MM.1S (cell line): ENCODE results near the gene STOX2.

Source experiments
- DNase-seq: peaks from one replicate; pipeline ENCODE4 v3.0.0-alpha.2; 2015
- H2AFZ ChIP-seq: fragments of 300-600 bp; sonication (generic); 2 replicates; pipeline ENCODE4 v1.6.0; 2016; ENCODE audit warnings: antibody characterized with exemption, low read length
- H3F3A ChIP-seq: fragments of 300-600 bp; sonication (generic); 2 replicates; pipeline ENCODE4 v1.6.1; 2016; ENCODE audit warnings: mild to moderate bottlenecking, antibody characterized with exemption, low read length, moderate library complexity, mixed read lengths; ENCODE audit not compliant: insufficient read depth
- H3K27ac ChIP-seq: fragments of 300-600 bp; sonication (generic); 2 replicates; pipeline ENCODE4 v1.5.1; 2016; ENCODE audit warnings: mild to moderate bottlenecking, low read length
- H3K27me3 ChIP-seq: fragments of 300-600 bp; sonication (generic); replicated peaks from 2 replicates; pipeline ENCODE4 v1.6.0; 2016; ENCODE audit warnings: low read length; ENCODE audit not compliant: insufficient read depth
- H3K36me3 ChIP-seq: fragments of 300-600 bp; sonication (generic); replicated peaks from 2 replicates; pipeline ENCODE4 v1.6.1; 2016; ENCODE audit warnings: mild to moderate bottlenecking, low read length, mixed read lengths; ENCODE audit not compliant: insufficient read depth
- H3K4me1 ChIP-seq: fragments of 300-600 bp; sonication (generic); 2 replicates; pipeline ENCODE4 v1.6.1; 2016; ENCODE audit warnings: low read length, mixed read lengths
- H3K4me2 ChIP-seq: fragments of 300-600 bp; sonication (generic); 2 replicates; pipeline ENCODE4 v1.6.0; 2016; ENCODE audit warnings: low read depth, low read length
- H3K4me3 ChIP-seq: fragments of 300-600 bp; sonication (generic); 2 replicates; pipeline ENCODE4 v1.5.1; 2016; ENCODE audit warnings: low read length, mixed read lengths
- H3K79me2 ChIP-seq: fragments of 300-600 bp; sonication (generic); 2 replicates; pipeline ENCODE4 v1.6.1; 2016; ENCODE audit warnings: mixed run types, low read length, mixed read lengths
- H3K9ac ChIP-seq: fragments of 300-600 bp; sonication (generic); 2 replicates; pipeline ENCODE4 v1.6.1; 2016; ENCODE audit warnings: low read length, mixed read lengths
- H3K9me2 ChIP-seq: fragments of 300-600 bp; sonication (generic); replicated peaks from 2 replicates; pipeline ENCODE4 v1.6.1; 2016; ENCODE audit warnings: mild to moderate bottlenecking, low read length, mixed read lengths; ENCODE audit not compliant: insufficient read depth
- H3K9me3 ChIP-seq: fragments of 300-600 bp; sonication (generic); replicated peaks from 2 replicates; pipeline ENCODE4 v1.6.1; 2016; ENCODE audit warnings: mild to moderate bottlenecking, low read length, mixed read lengths; ENCODE audit not compliant: insufficient read depth
- H4K20me1 ChIP-seq: fragments of 300-600 bp; sonication (generic); 2 replicates; pipeline ENCODE4 v1.6.1; 2016; ENCODE audit warnings: mild to moderate bottlenecking, low read length, moderate library complexity, mixed read lengths; ENCODE audit not compliant: insufficient read depth
- EZH2 ChIP-seq: fragments of 300-600 bp; sonication (generic); optimal IDR thresholded peaks from 2 replicates; pipeline ENCODE3; 2017; ENCODE audit warnings: low read depth, mild to moderate bottlenecking, antibody characterized with exemption, low read length, mixed read lengths
- EZH2phosphoT487 ChIP-seq: fragments of 300-600 bp; sonication (generic); IDR thresholded peaks from 2 replicates; pipeline ENCODE4 v1.6.1; 2018; ENCODE audit warnings: antibody characterized with exemption, low read length
- TF ChIP-seq, protein P1 (sequence below): fragments of 300-600 bp; sonication (generic); IDR thresholded peaks from 2 replicates; pipeline ENCODE4 v1.5.1; 2016; ENCODE audit warnings: antibody characterized with exemption, low read length, mixed read lengths

Gene STOX2

DNA sequence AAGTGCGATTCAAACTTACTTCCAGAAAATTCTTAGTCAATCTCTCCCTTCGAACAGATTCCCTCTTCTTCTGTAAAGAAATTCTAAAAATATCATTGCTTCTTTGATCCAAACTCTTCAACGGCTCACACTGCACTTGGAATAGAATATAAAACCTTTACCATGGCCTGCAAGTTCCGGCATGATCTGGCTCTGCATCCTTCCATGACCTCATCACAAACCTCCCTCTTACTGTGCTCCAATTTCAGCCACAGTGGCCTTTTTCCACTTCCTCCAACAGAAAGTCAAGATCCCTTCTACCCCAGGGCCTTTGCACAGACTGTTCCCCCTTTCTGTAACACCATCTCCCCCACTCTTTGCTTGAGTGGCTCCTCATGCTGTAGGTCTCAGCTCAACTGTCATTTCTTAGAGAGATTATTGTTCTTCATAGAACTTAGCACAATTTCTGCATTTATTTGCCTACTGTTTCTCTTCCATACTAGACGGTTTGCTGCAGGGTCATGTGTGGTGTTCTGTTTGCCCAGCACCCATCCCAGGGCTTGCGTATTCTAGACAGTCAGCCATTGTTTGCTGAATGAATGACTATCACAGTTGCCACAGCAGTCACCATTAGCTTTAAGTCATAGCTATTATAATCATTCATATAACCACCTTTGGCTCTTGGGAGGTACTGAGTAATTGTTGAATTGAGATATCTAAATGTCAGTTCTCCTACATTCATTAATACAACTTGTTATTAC is 1.9 kb upstream of the STOX2 start:
- Histone ChIP-seq H3K9ac (no peak overlapping the region), H3K4me3 (no peak overlapping the region), H3K27me3 (no peaks in the 10 kb centered on the region), H3K9me3 (no peaks in the 10 kb centered on the region), H3F3A (no peaks in the 10 kb centered on the region), H3K4me2 (no peak overlapping the region), H2AFZ (no peak overlapping the region), H3K4me1 (no peaks in the 10 kb centered on the region), H3K79me2 (no peaks in the 10 kb centered on the region), H3K36me3 (no peaks in the 10 kb centered on the region), H3K27ac (no peak overlapping the region), H4K20me1 (no peaks in the 10 kb centered on the region), H3K9me2 (no peaks in the 10 kb centered on the region)
- TF ChIP-seq EZH2 (no peak), EZH2phosphoT487 (no peak)
- TF ChIP-seq, protein P1, sequence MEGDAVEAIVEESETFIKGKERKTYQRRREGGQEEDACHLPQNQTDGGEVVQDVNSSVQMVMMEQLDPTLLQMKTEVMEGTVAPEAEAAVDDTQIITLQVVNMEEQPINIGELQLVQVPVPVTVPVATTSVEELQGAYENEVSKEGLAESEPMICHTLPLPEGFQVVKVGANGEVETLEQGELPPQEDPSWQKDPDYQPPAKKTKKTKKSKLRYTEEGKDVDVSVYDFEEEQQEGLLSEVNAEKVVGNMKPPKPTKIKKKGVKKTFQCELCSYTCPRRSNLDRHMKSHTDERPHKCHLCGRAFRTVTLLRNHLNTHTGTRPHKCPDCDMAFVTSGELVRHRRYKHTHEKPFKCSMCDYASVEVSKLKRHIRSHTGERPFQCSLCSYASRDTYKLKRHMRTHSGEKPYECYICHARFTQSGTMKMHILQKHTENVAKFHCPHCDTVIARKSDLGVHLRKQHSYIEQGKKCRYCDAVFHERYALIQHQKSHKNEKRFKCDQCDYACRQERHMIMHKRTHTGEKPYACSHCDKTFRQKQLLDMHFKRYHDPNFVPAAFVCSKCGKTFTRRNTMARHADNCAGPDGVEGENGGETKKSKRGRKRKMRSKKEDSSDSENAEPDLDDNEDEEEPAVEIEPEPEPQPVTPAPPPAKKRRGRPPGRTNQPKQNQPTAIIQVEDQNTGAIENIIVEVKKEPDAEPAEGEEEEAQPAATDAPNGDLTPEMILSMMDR: no peak
- DNase-seq: no peak

DNA sequence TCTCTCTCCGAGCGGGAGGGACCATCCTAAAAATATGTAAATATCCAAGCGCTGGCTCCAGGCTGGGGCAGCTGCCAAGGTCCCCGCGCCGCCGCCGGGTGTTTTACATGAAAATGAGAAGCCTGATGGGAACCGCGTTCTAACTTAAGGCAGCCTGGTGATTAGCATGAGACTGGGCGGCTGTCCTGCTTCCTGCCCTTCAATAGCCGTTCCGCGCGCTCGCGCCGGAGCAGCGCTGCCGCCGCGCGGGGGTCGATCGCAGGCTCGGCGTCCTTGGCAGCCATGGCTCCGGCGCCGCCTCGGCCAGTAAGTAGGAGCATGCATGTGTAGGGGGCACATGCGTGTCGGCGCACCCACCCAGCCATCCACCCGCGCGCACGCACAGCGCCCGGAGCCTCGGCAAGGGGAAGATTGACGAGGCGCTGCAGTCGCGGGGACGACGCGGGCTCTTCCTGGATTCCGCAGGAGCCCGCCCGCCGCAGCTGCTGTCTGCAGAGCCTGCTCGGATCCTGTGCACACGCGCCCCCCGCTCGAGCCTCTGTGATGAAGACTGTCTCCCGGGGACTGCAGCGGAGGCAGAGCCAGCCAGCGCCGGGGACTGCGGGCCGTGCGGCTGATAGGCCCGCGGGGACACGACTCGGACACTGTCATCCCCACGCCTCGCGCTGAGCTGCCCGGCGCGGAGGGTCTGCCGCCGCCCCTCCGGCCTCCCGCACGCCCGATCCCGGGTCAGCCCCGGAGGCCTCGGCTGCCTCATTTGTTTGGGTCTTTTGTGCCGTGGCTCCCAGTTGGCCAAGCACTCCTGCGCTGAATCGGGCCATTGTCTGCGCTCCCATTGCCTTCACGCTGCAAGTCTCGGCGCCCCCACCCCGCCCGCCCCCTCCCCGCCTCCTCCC is 734 bp downstream of the STOX2 start:
- TF ChIP-seq EZH2 (no peak), EZH2phosphoT487 (no peak)
- TF ChIP-seq, protein P1: no peak
- Histone ChIP-seq H3K9me3 (no peaks in the 10 kb centered on the region), H3K4me1 (no peaks in the 10 kb centered on the region), H2AFZ (no peak overlapping the region), H3K4me3 (peak overlapping the region; percentile 22; the same call in 1 of the 2 replicates), H3K36me3 (no peaks in the 10 kb centered on the region), H3F3A (no peaks in the 10 kb centered on the region), H3K79me2 (no peaks in the 10 kb centered on the region), H3K9me2 (no peaks in the 10 kb centered on the region), H3K4me2 (peak overlapping the region; percentile 37; the same call in 1 of the 2 replicates), H3K27me3 (no peaks in the 10 kb centered on the region), H3K9ac (no peak overlapping the region), H4K20me1 (no peaks in the 10 kb centered on the region), H3K27ac (no peak overlapping the region)
- DNase-seq: no peak

DNA sequence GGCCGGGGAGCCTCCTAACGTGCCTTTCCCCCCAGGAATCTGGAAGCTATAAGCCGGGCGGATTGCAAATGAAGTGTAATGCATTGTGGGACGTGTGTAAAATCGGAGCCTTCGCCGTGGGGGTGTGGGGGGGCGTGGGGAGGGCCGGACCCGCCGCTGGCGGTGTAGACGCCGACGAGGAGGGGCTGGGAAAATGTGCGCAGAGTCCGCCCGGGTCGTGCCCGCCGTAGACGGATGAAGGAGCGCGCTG is 1.3 kb downstream of the STOX2 start:
- no peaks in the 10 kb centered on the region for H3K27me3 ChIP-seq
- TF ChIP-seq, protein P1: no peak
- TF ChIP-seq EZH2phosphoT487: no peak
- no peaks in the 10 kb centered on the region for H3K9me2 ChIP-seq
- H3K79me2 ChIP-seq: no peaks in the 10 kb centered on the region
- no peaks in the 10 kb centered on the region for H3K4me1 ChIP-seq
- no peak overlapping the region for H3K9ac ChIP-seq
- no peak overlapping the region for H3K4me2 ChIP-seq
- H2AFZ ChIP-seq: no peak overlapping the region
- no peaks in the 10 kb centered on the region for H3F3A ChIP-seq
- H3K9me3 ChIP-seq: no peaks in the 10 kb centered on the region
- H3K36me3 ChIP-seq: no peaks in the 10 kb centered on the region
- no peak overlapping the region for H3K27ac ChIP-seq
- H4K20me1 ChIP-seq: no peaks in the 10 kb centered on the region
- no peak for DNase-seq
- no peak overlapping the region for H3K4me3 ChIP-seq
